AG09319 (cell line): ENCODE data around the gene DAB2.

Experiments
- DNase-seq: peaks from one replicate; pipeline ENCODE4 v3.0.0-alpha.2; 2010; ENCODE audit warnings: low read depth; ENCODE audit errors: extremely low read depth
- TF ChIP-seq, protein P1 (sequence below): IDR thresholded peaks from 2 replicates; pipeline ENCODE4 v1.5.1; 2011; ENCODE audit warnings: low read depth, mild to moderate bottlenecking, inconsistent platforms, low read length, moderate library complexity

DAB2 gene

DNA sequence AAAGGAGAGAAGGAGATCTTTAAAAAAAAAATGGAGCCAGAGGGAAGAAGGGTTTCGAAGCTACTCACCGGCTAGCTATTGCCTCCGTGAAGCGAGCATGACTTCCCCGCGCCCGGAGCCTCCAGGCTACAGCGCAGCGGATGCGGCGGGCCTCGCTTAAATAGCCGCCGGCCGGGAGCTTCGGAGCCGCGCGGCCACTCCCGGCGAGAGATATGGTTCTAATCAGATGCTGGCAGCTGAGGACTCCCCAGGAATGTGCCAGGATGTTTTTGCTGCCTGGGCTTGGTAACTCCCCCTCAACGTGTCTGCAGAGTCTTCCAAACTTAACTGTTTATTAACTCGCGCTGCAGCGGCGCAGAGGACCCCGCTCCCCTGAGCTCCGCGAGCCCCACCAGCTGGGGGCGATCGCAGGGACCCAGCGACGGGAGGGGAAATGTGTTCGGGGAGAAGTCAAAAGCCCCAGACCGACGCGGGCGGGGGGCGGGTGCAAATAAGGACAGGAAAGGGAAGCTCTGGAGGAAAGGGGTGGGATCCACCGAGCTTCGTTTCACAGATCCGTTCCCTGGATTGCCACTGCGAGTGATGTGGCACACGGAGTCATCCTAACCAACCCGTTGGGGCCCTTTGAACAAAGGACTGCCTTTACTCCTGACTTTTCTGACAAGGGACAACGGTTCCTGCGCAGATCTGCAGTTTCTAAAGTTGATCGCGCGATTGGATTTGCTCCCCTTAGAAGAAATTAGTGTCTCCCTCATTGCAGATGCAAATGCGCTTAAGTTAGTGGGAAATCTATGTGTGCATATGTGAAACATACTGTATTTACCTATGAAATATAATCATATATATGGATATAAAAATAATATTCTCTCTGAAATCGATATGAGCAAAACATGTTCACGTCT, at the start of gene DAB2:
TSS of gene DAB2 (minus strand) at position 245 of the 902 bp plus-strand sequence. CDS start 30,660 bp downstream, outside the sequence.
- DNase-seq, result peak; percentile 99
- TF ChIP-seq, protein P1, sequence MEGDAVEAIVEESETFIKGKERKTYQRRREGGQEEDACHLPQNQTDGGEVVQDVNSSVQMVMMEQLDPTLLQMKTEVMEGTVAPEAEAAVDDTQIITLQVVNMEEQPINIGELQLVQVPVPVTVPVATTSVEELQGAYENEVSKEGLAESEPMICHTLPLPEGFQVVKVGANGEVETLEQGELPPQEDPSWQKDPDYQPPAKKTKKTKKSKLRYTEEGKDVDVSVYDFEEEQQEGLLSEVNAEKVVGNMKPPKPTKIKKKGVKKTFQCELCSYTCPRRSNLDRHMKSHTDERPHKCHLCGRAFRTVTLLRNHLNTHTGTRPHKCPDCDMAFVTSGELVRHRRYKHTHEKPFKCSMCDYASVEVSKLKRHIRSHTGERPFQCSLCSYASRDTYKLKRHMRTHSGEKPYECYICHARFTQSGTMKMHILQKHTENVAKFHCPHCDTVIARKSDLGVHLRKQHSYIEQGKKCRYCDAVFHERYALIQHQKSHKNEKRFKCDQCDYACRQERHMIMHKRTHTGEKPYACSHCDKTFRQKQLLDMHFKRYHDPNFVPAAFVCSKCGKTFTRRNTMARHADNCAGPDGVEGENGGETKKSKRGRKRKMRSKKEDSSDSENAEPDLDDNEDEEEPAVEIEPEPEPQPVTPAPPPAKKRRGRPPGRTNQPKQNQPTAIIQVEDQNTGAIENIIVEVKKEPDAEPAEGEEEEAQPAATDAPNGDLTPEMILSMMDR, result peak; percentile 85

DNA sequence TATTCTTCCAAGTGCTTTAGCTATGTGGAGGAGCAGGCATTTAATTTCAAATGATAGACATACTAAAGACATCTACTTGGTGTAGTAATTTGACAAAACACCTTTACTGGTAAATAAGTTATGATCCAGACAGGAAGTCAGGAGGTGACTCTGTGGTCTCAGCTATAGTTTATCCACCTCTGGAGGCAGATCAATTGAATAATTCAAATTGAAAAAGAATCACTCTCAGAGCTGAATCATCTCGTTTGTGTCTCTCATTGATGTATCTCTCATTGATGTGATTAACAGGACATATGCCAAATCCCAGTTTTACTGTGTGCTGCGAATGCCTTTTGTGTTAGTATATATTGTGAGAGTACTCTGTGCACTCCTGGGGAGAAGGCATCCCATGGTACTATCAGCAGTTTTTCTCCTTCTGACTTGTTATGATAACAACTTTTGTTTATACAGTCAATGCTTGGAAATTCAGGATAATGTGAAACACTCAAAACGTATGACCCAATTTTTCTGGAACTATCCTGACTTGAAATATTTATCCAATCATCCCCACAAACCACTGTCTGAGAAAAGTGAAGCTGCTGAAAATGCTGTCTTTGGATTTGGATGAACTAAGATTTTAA, 48.5 kb upstream of the DAB2 start:
- no peak for DNase-seq
- TF ChIP-seq, protein P1, result no peak

- DNase-seq, result no peak
- TF ChIP-seq, protein P1, result no peak
Measured at GRCh38 chr5:39471836-39472508, 47.2 kb upstream of the DAB2 start.

DNA sequence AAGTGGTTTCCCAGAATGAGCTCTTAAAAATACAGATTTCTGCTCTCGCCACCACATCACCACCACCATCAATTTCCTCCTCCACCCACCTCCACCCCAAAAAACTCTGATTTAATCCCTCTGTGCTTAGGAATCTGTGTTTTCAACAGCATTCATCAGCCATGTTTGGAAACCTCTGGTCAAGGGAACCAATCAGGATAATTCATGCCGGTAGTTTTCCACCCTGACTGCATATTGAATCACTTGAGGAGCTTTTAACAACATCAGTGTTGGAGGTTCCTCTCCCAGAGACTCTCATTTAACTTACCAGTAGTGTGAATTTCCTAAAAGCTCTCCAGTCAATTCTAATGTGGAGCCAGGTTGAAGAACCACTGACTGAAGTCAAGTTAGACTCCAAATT, 46.0 kb upstream of the DAB2 start:
- no peak for DNase-seq
- TF ChIP-seq, protein P1, result no peak

- no peak for DNase-seq
Measured at GRCh38 chr5:39469777-39470415, 45.1 kb upstream of the DAB2 start.

DNA sequence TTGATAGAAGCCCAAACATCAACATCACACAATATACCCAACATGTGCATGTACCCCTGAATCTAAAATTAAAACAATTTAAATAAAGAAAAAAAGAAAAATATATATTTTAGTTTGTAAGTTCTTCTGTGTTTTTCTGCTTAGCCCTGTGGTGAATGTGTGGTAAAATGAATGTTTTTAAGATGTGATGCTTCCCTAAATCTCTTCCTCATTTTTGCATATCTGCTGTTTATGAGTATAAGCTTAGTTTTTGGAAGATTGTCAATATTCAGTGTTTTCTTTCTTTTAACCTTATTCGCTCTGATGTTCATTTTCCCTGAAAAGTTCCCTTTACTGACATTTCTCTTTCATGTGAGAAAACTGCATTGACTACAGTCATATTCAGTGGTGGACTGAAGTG, 44.4 kb upstream of the DAB2 start:
- no peak for DNase-seq
- TF ChIP-seq, protein P1, result no peak

More at GRCh38 chr5:39469777-39470415, 45.1 kb upstream of the DAB2 start:
- TF ChIP-seq, protein P1, result no peak
